Activated B cell treated with CpG ODN at 0.5 μM for 24 hours (primary cell): ENCODE results near the gene NSG2. TPM values are rescaled to one million over a fixed set of nuclear protein-coding genes. Genes with fewer than 3 reads are reported as not detected.
"Not testable (repeated sequence)": the region's sequence is repeated elsewhere in the genome, so short reads cannot be mapped to it uniquely, and the experiment has no call there.

Experiments used
- ATAC-seq: fragments of 200-7000 bp; cut with Tn5 transposase; one replicate; pipeline ENCODE4 v1.10.0; 2021; ENCODE audit warnings: low read depth, mild to moderate bottlenecking, moderate library complexity
- CTCF ChIA-PET: fragments of 350-600 bp; sonication (Branson Sonifier 250); formaldehyde crosslinking; loops from one replicate; lab custom pipeline; 2021; ENCODE audit warnings: antibody characterized with exemption; lab: Charles Lee
- POLR2A ChIA-PET: fragments of 350-600 bp; sonication (Branson Sonifier 250); formaldehyde crosslinking; loops from one replicate; lab custom pipeline; 2021; ENCODE audit warnings: antibody characterized with exemption; lab: Charles Lee
- DNase-seq: peaks from one replicate; pipeline ENCODE4 v3.0.0; 2022
- H3K27ac Mint-ChIP-seq: one replicate; pipeline ENCODE4 v1.8.0; 2020; ENCODE audit warnings: mixed read lengths
- H3K27me3 Mint-ChIP-seq: one replicate; pipeline ENCODE4 v1.8.0; 2021; ENCODE audit warnings: mixed read lengths
- H3K36me3 Mint-ChIP-seq: one replicate; pipeline ENCODE4 v1.8.0; 2021; ENCODE audit warnings: low read depth, mixed read lengths
- H3K4me1 Mint-ChIP-seq: one replicate; pipeline ENCODE4 v1.8.0; 2021; ENCODE audit warnings: mixed read lengths
- H3K4me3 Mint-ChIP-seq: one replicate; pipeline ENCODE4 v1.8.0; 2020; ENCODE audit warnings: mild to moderate bottlenecking, mixed read lengths
- H3K9me3 Mint-ChIP-seq: one replicate; pipeline ENCODE4 v1.8.0; 2020; ENCODE audit warnings: mixed read lengths
- intact Hi-C: fragments of 100-400 bp; cut with micrococcal nuclease; formaldehyde crosslinking; loops from one replicate; pipeline ENCODE4 v1.15.1; 2024
- total RNA-seq: library from RNA; stranded (reverse); gene quantifications from 2 replicates; pipeline ENCODE4 v1.2.3, GENCODE V29; 2022
- TF ChIP-seq, protein P1 (sequence below): fragments of 200-600 bp; IDR thresholded peaks from one replicate; pipeline ENCODE4 v1.8.0; 2022; ENCODE audit warnings: antibody characterized with exemption, mild to moderate bottlenecking

NSG2 gene
- total RNA-seq, 1 donor from 2014 or later, result not detected

DNA sequence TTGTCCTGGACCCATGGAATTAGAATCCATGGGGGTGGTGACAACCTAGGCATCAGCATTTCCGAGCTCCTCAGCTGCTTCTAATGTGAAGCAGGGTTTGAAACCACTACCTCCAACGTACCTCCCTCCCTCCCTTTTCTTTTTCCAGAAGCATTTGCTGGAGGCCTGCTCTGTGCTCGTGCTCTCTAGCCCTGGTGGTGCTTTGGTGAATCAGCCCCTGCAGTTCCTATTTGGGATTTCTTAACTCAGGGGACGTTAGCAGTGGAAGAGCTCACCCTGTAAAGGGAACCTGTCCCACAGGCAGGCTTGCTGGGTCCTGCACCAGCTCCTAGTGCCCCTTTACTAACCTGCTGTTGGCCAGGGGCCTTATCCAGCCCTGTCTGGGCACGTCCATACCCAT is 55.0 kb downstream of the NSG2 start:
- intact Hi-C loops, result no loop called here
- POLR2A ChIA-PET, result no interaction called here
- H3K27me3 Mint-ChIP-seq, result no peaks in the 10 kb centered on the region
- H3K36me3 Mint-ChIP-seq, result no peaks in the 10 kb centered on the region
- no peaks in the 10 kb centered on the region for H3K4me1 Mint-ChIP-seq
- TF ChIP-seq, protein P1, sequence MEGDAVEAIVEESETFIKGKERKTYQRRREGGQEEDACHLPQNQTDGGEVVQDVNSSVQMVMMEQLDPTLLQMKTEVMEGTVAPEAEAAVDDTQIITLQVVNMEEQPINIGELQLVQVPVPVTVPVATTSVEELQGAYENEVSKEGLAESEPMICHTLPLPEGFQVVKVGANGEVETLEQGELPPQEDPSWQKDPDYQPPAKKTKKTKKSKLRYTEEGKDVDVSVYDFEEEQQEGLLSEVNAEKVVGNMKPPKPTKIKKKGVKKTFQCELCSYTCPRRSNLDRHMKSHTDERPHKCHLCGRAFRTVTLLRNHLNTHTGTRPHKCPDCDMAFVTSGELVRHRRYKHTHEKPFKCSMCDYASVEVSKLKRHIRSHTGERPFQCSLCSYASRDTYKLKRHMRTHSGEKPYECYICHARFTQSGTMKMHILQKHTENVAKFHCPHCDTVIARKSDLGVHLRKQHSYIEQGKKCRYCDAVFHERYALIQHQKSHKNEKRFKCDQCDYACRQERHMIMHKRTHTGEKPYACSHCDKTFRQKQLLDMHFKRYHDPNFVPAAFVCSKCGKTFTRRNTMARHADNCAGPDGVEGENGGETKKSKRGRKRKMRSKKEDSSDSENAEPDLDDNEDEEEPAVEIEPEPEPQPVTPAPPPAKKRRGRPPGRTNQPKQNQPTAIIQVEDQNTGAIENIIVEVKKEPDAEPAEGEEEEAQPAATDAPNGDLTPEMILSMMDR, result no peak
- ATAC-seq (no peak), DNase-seq (no peak)
- CTCF ChIA-PET, result no interaction called here
- H3K9me3 Mint-ChIP-seq, result no peaks in the 10 kb centered on the region
- H3K4me3 Mint-ChIP-seq, result no peak overlapping the region
- no peak overlapping the region for H3K27ac Mint-ChIP-seq

GRCh38 chr5:174101195-174101730 is 55.8 kb downstream of the NSG2 start:
- no peak for DNase-seq
- Mint-ChIP-seq H3K27ac (no peak overlapping the region), H3K9me3 (no peaks in the 10 kb centered on the region), H3K4me1 (no peaks in the 10 kb centered on the region), H3K4me3 (no peak overlapping the region), H3K36me3 (no peaks in the 10 kb centered on the region), H3K27me3 (no peaks in the 10 kb centered on the region)
- ATAC-seq, result no peak
- POLR2A ChIA-PET, result no interaction called here
- CTCF ChIA-PET, result no interaction called here
- TF ChIP-seq, protein P1, result no peak
- intact Hi-C loops, result no loop called here

- H3K36me3 Mint-ChIP-seq, intact Hi-C loops, ATAC-seq, H3K9me3 Mint-ChIP-seq, H3K27me3 Mint-ChIP-seq, DNase-seq, CTCF ChIA-PET, H3K4me3 Mint-ChIP-seq, H3K27ac Mint-ChIP-seq, H3K4me1 Mint-ChIP-seq: not testable (repeated sequence)
- POLR2A ChIA-PET, result interaction anchor here (0.6 kb wide), 1 partner anchor 549 kb away, joined by 6 read pairs; no protein-coding TSS in a partner anchor
Observed at GRCh38 chr5:174102574-174102973, 57.1 kb downstream of the NSG2 start.

DNA sequence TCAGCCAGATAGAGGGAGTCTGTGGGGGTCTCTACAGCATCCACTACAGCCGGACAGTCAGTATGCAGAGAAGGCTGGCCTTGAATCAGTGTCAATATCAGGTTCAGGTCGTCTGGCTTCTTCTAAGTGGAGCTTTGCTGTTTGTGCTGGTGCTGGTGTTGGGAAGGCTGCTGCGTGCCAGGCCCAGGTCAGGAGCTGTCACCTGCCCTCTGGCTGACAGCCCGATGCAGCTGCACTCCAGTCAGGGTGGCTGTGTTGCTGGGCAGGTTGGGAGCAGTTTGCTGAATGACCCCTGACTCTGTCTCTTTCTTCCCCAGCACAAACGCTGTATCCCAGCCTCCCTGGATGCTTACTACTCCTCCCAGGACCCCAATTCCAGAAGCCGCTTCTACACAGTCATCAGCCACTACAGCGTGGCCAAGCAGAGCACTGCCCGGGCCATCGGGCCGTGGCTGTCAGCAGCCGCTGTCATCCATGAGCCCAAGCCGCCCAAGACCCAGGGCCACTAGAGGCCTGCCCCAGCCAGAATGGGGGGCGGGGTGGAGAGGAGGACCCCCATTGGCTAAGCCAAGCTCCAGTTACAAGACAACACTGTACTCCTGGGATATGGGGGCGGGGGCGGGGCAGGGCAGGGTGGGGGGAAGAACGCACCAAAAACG is 61.6 kb downstream of the NSG2 start:
- Mint-ChIP-seq H3K9me3 (no peaks in the 10 kb centered on the region), H3K27me3 (no peaks in the 10 kb centered on the region), H3K27ac (no peak overlapping the region), H3K4me1 (no peaks in the 10 kb centered on the region), H3K36me3 (no peaks in the 10 kb centered on the region), H3K4me3 (no peak overlapping the region)
- POLR2A ChIA-PET, result no interaction called here
- ATAC-seq, result no peak
- TF ChIP-seq, protein P1, result no peak
- CTCF ChIA-PET, result no interaction called here
- no peak for DNase-seq
- intact Hi-C loops, result no loop called here

- ATAC-seq (no peak), DNase-seq (no peak)
- intact Hi-C loops, result no loop called here
- Mint-ChIP-seq H3K36me3 (no peaks in the 10 kb centered on the region), H3K9me3 (no peaks in the 10 kb centered on the region), H3K4me3 (no peak overlapping the region), H3K4me1 (no peaks in the 10 kb centered on the region), H3K27ac (no peak overlapping the region), H3K27me3 (no peaks in the 10 kb centered on the region)
- POLR2A ChIA-PET, result no interaction called here
- CTCF ChIA-PET, result no interaction called here
- TF ChIP-seq, protein P1, result no peak
Observed at GRCh38 chr5:174108745-174109144, 63.2 kb downstream of the NSG2 start.
